Esophagus mucosa (tissue), 1 donor: ENCODE results near the gene HOXA10. TPM values are rescaled to one million over a fixed set of nuclear protein-coding genes. Genes with fewer than 3 reads are reported as not detected.

Experiments
- ATAC-seq: fragments of 200-7000 bp; cut with Tn5 transposase; one replicate; pipeline ENCODE4 v1.9.1; 2020
- total RNA-seq: library from RNA; stranded (reverse); gene quantifications from one replicate; pipeline ENCODE4 v1.2.4, GENCODE V29; 2023
- donor health status: DM: yes; HTN: yes; CAD: no.

The HOXA10 gene
- total RNA-seq, 1 donor from 2014 or later: 1.1 TPM

DNA sequence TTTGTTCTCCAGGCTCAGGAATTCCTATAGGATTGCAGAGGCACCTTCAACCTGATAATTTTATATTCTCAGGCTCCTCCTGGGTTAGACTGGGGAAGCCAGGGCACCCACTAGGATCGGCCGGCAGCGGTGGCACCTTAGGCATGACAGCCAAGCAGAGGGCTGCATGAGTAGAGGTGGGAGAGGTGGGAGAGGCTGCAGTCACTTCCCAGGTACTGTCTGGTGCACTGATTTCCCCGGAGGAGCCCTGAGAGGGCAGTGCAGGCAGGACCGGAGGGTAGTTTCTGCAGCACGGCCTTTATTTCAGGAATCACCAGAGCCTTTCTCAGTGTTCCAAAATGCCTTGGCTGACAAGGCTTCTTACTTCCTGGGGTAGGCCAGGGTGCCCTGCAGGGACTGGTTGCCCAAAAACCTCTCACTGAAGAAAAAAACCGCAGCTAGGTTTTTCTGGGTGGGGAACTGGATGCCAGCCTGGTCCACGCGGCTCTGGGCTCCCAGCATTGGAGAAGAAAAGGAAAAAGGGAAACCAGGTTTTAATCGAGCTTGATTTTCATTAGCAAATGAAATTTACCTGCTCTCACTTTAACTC lies 29.3 kb upstream of the HOXA10 start:
- ATAC-seq: no peak

- no peak for ATAC-seq
Observed at GRCh38 chr7:27202862-27203134, 28.7 kb upstream of the HOXA10 start.

- no peak for ATAC-seq
Observed at GRCh38 chr7:27202018-27202861, 28.1 kb upstream of the HOXA10 start.

DNA sequence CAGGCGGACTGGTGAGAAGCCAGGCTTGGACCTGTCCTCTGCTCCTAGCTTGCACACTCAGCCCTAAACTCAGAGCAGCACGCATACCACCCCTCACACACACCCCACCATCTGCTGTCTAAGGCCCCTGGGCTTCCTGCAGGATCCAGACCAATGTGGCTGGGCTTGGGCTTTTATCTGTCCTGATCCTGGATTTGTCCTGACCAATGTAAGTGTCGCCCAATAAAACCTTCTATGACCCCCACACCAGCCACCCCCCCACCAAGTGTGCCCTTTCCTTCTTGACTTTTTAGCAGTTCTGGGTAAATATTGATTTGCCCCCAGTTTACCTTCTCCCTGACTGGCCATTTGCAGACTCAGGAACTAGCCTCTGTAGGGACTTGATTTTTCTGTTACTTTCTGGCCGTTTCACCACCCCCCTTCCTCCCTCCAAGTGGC lies 27.5 kb upstream of the HOXA10 start:
- ATAC-seq: no peak

DNA sequence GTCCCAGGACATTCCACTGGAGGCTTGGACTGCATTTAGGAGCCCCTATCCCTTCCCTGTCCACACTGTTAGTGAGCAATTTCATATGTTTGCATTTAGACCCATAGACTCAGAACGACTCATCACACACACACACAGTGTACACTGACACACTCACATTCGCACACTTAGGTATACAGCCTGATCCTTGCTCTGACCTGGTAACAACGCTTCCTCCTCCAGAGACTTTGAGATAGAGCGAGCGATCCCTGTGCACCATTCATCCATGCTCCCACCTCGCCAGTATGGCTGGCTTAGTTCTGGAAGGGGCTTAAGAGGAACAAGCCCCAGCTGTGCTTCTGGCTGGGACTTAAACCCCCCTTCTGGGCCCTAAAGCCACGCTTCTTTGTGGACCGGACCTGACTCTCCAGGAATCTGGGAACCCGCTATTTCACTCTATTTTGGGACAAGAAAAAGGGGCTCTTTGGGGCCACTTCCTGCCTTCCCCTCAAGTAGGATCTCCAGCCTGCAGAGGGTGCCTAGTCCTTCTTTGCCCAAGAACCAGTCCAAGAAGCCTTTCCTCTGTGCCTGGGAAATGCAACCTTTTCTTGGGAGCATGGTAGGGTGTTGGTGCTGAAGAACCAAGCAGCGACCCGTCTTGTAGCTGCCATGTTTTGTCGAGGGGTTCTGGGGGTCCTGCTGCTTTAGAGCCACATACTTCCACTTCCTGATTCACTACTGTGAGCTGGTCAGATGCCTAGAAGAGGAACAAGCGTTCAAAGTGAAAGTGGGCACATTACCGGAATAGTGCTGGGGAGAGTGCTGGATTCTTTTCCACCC lies 26.9 kb upstream of the HOXA10 start:
- peak; percentile 13 for ATAC-seq

DNA sequence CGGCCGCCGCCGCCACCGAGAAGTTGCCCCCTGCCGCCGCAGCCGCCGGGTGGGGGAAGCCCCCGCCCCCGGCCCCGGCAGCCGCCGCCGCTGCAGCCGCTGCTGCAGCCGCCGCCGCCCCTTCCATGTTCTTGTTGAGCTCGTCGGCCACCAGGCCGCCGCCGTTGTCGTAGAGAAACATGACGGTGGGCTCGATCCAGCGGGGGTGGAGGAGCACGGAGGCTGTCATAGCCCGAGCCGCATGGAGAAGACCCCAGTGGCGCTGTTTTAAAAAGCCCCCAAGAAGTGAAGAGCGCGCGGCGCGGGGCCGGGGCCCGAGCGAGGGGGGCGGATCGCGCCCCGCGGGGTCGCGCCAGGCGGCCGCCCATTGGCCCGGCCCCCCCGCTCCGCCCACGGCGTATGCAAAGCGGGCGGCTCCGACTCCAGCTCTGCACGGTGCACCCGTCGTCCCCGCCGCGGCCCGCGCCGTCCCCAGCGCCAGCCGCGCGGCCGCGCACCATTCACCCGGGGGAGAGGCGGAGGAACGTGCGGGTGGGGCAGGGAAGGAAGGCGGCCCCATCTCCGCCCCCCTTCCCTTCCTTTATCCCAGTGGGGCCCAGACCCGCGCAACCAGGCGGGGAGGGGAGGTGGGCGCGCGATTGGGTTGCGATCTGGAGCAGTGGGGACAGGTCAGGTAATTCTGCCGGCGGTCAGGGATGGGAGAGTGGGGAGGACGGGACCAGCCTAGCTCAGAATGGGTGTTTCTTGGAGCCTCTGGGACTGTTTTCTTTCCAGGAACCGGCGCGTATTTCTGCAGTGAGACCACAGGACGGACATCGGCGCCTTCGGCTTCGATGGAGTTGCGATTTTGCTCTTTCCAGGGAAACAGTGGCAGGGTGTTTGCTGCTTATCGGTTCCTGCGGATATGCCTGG lies 26.0 kb upstream of the HOXA10 start, which contains the start of gene HOXA13:
Gene HOXA13, minus strand, starts transcription at position 243 of the 912 bp plus-strand sequence. Its CDS starts 14 bp downstream, at position 229.
- ATAC-seq: peak; percentile 59

DNA sequence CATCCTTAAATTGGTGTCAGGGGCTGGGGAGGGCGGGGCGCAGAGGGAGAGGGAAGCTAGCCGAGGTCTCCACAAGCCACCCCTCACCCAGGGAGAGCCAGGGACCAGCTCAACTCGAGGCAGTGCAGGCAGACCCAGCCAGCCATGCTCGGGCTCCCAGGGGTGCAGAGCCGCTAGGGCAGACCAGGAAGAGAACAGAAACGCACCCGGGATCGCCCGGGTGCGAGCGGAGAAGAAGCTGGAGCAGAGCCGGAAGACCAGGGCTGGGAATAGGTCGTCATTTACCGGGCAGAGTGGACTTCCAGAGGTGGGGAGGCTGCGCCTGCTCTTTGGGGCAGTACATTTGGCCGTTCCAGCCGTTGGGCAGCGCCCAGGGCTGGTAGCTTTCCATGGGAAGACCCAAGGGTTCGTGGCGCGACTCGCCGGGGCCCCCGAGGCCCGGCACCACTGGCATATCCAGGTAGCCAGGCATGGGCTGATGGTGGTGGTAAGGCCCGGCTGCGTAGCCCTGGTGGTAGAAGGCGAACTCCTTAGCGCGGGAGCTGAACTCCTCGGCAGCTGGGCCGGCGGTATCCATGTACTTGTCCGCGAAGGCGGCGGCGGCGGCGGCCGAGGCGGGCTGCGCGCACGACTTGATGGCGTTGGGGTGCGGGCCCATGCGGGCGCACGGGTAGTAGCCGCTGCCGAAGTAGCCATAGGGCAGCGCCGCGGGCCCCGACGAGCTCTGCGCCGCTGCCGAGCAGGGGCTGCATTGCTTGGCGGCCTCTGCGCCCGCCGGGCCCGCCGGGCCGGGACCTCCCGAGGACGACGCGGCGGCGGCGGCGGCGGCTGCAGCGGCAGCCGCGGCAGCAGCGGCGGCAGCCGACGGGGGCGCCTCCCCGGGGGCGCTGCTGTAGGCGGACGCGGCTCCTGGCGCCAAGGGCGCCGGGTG lies 25.0 kb upstream of the HOXA10 start:
- peak; percentile 17 for ATAC-seq

DNA sequence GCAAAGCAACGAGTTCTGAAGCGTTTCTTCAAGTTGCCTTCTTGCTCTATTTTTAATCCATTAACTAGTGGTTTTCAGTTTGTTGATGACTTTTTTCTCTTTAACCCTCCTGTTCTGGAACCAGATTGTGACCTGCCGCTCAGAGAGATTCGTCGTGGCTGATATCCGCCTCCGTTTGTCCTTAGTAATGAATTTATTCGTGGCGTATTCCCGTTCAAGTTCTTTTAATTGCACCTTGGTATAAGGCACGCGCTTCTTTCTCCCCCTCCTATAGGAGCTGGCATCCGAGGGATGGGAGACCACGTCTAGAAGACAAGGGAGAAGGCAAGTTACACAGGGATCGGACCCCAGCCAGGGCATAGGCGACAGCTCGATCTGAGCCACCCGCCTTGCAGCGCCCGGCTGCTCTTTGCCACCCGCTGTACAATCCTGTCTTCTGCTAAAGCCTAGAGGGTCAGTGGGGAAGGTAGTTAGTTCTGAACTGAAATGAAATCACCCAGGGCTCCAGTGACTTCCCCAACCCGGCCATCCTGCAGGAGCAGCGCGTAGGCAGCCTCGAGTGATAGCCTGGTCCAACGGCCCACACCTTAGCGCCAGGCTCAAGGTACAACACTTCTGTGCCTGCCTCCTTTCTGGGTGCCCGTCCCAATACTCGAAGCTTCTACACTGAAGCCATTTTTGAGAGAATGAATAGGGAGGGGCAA lies 24.2 kb upstream of the HOXA10 start:
- ATAC-seq: no peak

DNA sequence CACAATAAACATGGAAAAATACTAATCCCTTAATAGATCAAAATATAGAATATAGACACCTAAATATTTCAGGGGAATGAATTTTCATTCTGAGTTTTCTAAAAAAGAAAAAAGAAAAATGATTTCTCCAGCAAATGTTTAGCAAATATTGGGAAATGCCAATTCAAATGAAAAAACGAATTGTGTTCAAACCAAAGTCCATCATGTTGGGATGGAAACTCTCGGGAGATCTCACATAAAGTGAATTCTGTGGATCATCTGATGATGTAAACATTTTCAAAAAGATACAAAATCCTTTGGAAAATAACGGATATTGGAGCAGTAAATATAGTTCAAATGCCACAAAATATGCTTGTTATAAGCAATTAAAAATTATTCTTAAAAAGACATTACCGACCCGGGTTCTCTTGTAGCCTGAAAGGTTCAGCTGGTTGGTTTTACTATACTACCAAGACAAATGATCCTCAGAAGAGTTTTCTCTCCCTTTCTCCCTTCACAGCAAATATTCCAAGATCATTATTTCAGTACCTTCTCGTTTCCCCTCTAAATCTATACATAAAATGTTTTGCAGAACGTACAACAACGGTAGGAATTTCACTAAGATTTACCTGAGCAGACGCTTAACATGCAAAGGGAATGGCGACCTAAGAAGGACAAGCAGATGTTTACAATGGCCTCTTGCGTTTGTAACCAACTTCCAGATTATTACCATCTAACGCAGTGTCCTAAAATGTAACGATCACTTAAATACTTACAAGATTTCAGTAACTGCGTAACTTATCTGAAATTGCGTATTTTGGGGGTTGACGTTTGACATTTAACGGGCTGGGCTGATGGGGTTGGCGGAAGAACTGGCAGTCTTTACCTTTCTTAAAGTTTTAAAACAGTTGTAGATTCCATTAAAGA lies 23.3 kb upstream of the HOXA10 start:
- ATAC-seq: no peak

DNA sequence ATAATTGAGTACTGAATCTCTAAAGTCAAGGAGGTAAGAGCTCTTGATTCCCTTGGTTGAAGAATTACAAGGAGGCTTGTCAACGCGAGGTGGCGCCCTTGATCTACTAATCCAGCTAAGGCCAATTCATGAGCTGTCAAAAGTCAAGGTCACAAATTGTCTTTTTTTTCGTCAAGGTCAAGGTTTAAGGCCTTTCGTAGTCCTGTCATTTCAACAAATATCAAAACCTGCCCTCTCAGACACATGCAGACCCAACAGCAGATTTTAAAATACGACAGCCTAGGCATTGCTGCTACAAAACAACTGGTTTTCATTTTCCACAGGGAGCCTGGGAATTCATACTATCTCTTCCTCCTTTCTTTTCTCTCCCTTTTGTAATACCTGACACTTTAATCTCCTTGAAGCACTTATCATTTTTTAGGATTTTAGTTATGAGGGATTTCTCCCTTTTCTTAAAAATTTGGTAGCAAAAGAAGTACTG lies 22.2 kb upstream of the HOXA10 start:
- peak; percentile 19 for ATAC-seq

DNA sequence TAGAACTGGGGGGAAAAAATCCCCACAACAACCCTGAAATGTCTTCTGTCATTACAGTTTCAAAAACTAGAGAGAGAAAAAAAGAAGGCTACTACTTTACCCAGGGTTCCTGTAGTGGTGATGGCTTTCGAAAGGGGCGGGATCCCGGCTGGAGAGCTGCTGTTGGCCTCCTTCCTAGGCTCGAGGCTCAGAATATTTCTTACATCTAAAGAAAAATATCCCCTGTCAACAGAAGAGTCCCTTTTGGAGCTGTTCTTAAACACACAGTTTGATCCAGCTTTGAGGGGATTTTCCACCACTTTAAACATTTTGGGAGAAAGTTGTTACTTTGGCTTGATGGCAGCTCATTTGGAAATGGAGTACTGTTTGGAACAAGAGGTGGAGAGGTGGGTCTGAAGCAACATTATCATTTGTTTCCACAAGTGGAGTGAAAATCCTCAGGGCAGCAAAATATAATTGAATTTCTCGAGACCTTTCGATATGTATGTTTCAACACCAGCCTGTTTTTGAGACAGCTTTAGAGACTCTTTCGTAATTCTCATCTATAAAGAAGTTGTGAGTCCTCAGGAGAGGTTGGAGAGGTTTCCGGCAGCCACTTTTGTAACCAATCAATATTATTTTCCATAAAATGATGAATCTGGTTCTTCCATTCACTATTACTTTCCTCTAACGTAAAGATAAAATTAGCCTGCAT lies 20.7 kb upstream of the HOXA10 start:
- no peak for ATAC-seq

- ATAC-seq: no peak
Observed at GRCh38 chr7:27194002-27194352, 19.9 kb upstream of the HOXA10 start.

- ATAC-seq: no peak
Observed at GRCh38 chr7:27193335-27194001, 19.3 kb upstream of the HOXA10 start.

- peak; percentile 34 for ATAC-seq
Observed at GRCh38 chr7:27192546-27193334, 18.6 kb upstream of the HOXA10 start.

DNA sequence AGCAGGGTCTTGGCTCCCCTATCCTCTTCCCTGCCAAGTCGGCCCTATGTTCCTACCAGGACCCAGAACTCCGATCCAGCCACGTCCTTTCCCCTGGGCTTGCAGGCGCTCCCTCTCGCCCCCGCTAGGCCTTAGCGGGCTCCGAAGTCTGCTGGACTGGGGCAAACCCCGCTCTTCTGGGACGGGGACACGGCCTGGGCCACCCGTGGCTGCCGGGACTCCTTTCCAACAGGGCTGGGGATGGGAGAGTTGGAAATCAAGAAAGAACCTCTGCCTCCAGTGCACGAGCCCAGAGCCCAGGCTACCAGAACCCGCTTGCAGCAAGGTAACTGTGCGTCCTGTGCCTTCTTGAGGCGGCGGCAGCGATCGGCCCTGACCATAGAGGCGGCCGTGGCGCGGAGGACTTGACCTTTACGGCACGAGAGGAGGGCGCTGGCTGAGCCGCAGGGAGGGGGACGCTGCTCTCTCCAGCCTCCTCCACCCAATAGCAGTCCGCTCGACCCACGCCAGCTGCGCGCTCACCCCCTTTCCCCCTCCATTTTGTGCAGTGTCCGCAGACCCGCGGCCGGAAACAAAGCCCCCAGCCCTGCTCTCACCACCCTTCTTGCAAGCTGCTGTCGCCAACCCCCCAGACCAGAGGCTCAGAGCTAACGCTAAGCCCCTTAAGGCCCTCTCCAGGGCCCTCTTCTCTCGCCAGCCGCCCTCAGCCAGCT lies 17.9 kb upstream of the HOXA10 start:
- peak; percentile 19 for ATAC-seq

GRCh38 chr7:27191161-27191731 lies 17.1 kb upstream of the HOXA10 start:
- ATAC-seq: no peak
